ENCODE results near the gene MIOX. TPM values are rescaled to one million over a fixed set of nuclear protein-coding genes. Genes with fewer than 3 reads are reported as not detected.
A peak's percentile ranks its signal among the peaks of the same experiment; 100 is the strongest.

Gene MIOX
- total and polyA plus RNA-seq, 10 of the 15 experiments (the other 5 are each of a cell fraction or from before 2014, with no cell fraction given): 0.10 to 0.31 TPM; not detected in 8

GRCh38 chr22:50507421-50507990 is 20.8 kb downstream of the MIOX start, which contains the start of gene LMF2:
LMF2 (minus strand) TSS chr22:50507702; CDS start chr22:50507675, 27 bp downstream.
- DNase-seq (ENCODE audit: low read depth, low spot score) (no peak), ATAC-seq (peak; percentile 87), FAIRE-seq (no peak)
- under 1% methylated on average over 24 of the region's 62 CpGs for WGBS (ENCODE audit: insufficient coverage, insufficient replicate concordance, low lambda C conversion rate, missing lambda C conversion rate)
- ChIA-PET SMC1A (ENCODE audit: uncharacterized antibody, unreplicated experiment) (interaction anchor here (0.7 to 2.8 kb wide), 4 partner anchors 9 to 113 kb away, joined by 3 to 18 read pairs (median 10); partner anchors contain the start of gene SCO2), RAD21 (ENCODE audit: unreplicated experiment) (interaction anchor here (0.6 to 3.1 kb wide), 20 partner anchors 9 to 256 kb away, joined by 3 to 64 read pairs (median 4); partner anchors contain the start of genes ARSA, HDAC10, SCO2 and TYMP), CTCF (interaction anchor here (0.9 to 3.6 kb wide), 7 partner anchors 10 to 113 kb away, joined by 3 to 38 read pairs (median 12); partner anchors contain the start of genes SCO2 and SYCE3), POLR2A (interaction anchor here (0.6 to 7.2 kb wide), 16 partner anchors 17 to 256 kb away, joined by 3 to 84 read pairs (median 4); partner anchors contain the start of genes CHKB, HDAC10, KLHDC7B and SCO2)
- peak within 1 kb of the TSS; percentile 90 for H2AFZ ChIP-seq (ENCODE audit: control insufficient read depth, low read depth, low read length)
- intact Hi-C loops (cut with micrococcal nuclease; ENCODE audit: unreplicated experiment) (loop anchor here (1.0 kb wide), 1 partner anchor 32 kb away; the partner anchor contains the start of gene SBF1), in situ Hi-C loops (cut with MboI) (no loop called here)
- H3K27me3 ChIP-seq (replicated peaks in 1 of 2; ENCODE audit: control insufficient read depth in 2 of 2, insufficient read depth in 2 of 2, low read length in 1 of 2): no peaks in the 10 kb centered on the region
- H3K27ac ChIP-seq (ENCODE audit: control insufficient read depth, insufficient read depth): peak within 1 kb of the TSS; percentile 90
- H3K79me2 ChIP-seq (ENCODE audit: control insufficient read depth, insufficient read depth, low read length): peaks cover 41% of the 10 kb centered on the region
- peaks cover 4 to 8% of the 10 kb centered on the region in 2 experiments; a peak in 3 of 4 replicates for H3K36me3 ChIP-seq (ENCODE audit: control insufficient read depth in 2 of 2, insufficient read depth in 2 of 2, low read length in 1 of 2)
- no TSS peak for BruUV-seq (replicated peaks)
- peak within 1 kb of the TSS; percentile 100 for H3K4me3 ChIP-seq
- no peaks in the 10 kb centered on the region for H3K9me3 ChIP-seq (replicated peaks; ENCODE audit: control insufficient read depth, insufficient read depth, low read length)
- H4K20me1 ChIP-seq (ENCODE audit: control insufficient read depth, insufficient read depth): no peaks in the 10 kb centered on the region
- H3K4me1 ChIP-seq (ENCODE audit: control insufficient read depth, insufficient read depth, low read length): peaks cover 9% of the 10 kb centered on the region
- peak within 1 kb of the TSS; percentile 92 for H3K4me2 ChIP-seq (ENCODE audit: control insufficient read depth, insufficient read depth)
- H3K9ac ChIP-seq (ENCODE audit: control insufficient read depth, insufficient read depth, low read length): peak within 1 kb of the TSS; percentile 97
- TF ChIP-seq BACH1 (IDR thresholded peaks at IDR 0.05; ENCODE audit: borderline replicate concordance) (0 out of 2 replicates have a peak, but pooled peaks have one; percentile 25), ZNF274 (IDR thresholded peaks at IDR 0.05; ENCODE audit: insufficient read depth, insufficient read length) (no peak), IKZF1 (conservative IDR thresholded peaks at IDR 0.05) (peak; percentile 53), POU2F2 (IDR thresholded peaks at IDR 0.05; ENCODE audit: borderline replicate concordance, low read depth, low read length) (no peak), SIX5 (IDR thresholded peaks at IDR 0.05; ENCODE audit: low read depth, low read length, severe bottlenecking) (no peak), RELB (IDR thresholded peaks at IDR 0.05; ENCODE audit: low read depth) (0 out of 2 replicates have a peak, but pooled peaks have one; percentile 18), TAF1 (IDR thresholded peaks at IDR 0.05; ENCODE audit: borderline replicate concordance, low read depth, low read length) (0 out of 2 replicates have a peak, but pooled peaks have one; percentile 59), NKRF (conservative IDR thresholded peaks at IDR 0.05) (peak; percentile 87), POLR2AphosphoS2 (IDR thresholded peaks at IDR 0.05; ENCODE audit: low read depth, low read length) (peak; percentile 30; the same call in 1 of the 2 replicates), LARP7 (IDR thresholded peaks at IDR 0.05) (peak; percentile 78; the same call in 1 of the 2 replicates), CBFB (IDR thresholded peaks at IDR 0.05; ENCODE audit: low read depth) (no peak), SP1 (IDR thresholded peaks at IDR 0.05; ENCODE audit: low read depth, low read length) (peak; percentile 22), RFX5 (IDR thresholded peaks at IDR 0.05; ENCODE audit: low read depth, low read length) (peak; percentile 25; the same call in 1 of the 2 replicates), YY1 (IDR thresholded peaks at IDR 0.05; ENCODE audit: low read depth, low read length) (peak; percentile 88), POLR2AphosphoS5 (IDR thresholded peaks at IDR 0.05; ENCODE audit: low read length) (0 out of 2 replicates have a peak, but pooled peaks have one; percentile 7), RCOR1 (conservative IDR thresholded peaks at IDR 0.05; ENCODE audit: low read depth, low read length) (no peak), NBN (IDR thresholded peaks at IDR 0.05) (peak; percentile 60; the same call in 1 of the 2 replicates), RB1 (IDR thresholded peaks at IDR 0.05; ENCODE audit: borderline replicate concordance) (peak; percentile 76; the same call in 1 of the 2 replicates), DPF2 (IDR thresholded peaks at IDR 0.05) (peak; percentile 45; the same call in 1 of the 2 replicates), POLR2A (IDR thresholded peaks at IDR 0.05; ENCODE audit: low read depth, low read length) (peak; percentile 68), BHLHE40 (IDR thresholded peaks at IDR 0.05; ENCODE audit: borderline replicate concordance in 1 of 2, low read depth in 2 of 2, low read length in 1 of 2) (peak in 1 of 2 experiments; percentile 35; a peak in 1 of 4 replicates)
